Testis (tissue), 3 donors: ENCODE data around the gene PIR. TPM values are rescaled to one million over a fixed set of nuclear protein-coding genes. Genes with fewer than 3 reads are reported as not detected.

ENCODE experiments used
- DNase-seq: peaks from one replicate; pipeline ENCODE4 v3.0.0-alpha.2; 2019
- H3K27ac ChIP-seq, 2 donors: fragments of 200-600 bp; sonication (generic); one replicate each; pipeline ENCODE4 v1.5.1; 2019
- H3K27me3 ChIP-seq: fragments of 200-600 bp; sonication (generic); one replicate; pipeline ENCODE4 v1.5.1; 2019
- H3K36me3 ChIP-seq: fragments of 200-600 bp; sonication (generic); one replicate; pipeline ENCODE4 v1.5.1; 2017; ENCODE audit warnings: low read depth; ENCODE audit errors: missing control alignments
- H3K4me1 ChIP-seq: fragments of 200-600 bp; sonication (generic); one replicate; pipeline ENCODE4 v1.5.1; 2019
- H3K4me3 ChIP-seq, 2 donors: fragments of 200-600 bp; sonication (generic); one replicate each; pipeline ENCODE4 v1.5.1; 2017 to 2019
- H3K9me3 ChIP-seq: fragments of 200-600 bp; sonication (generic); one replicate; pipeline ENCODE4 v1.5.1; 2017
- CTCF ChIP-seq, 3 experiments: fragments of 450-650 bp in 2 of 3; fragments of 200-600 bp in 1 of 3; sonication (generic) in 1 of 3; IDR thresholded peaks; one replicate each; pipeline ENCODE4 v1.5.1; 2016 to 2019; ENCODE audit warnings: antibody characterized with exemption in 3 of 3, mild to moderate bottlenecking in 2 of 3, moderate library complexity in 1 of 3
- POLR2A ChIP-seq: fragments of 450-650 bp; IDR thresholded peaks from one replicate; pipeline ENCODE4 v1.6.1; 2017; ENCODE audit warnings: antibody characterized with exemption, mild to moderate bottlenecking, moderate library complexity
- WGBS, 2 donors: methylation state at CpG; one replicate each; pipeline ENCODE4 v1.1.5; 2018; 5-methylcytosine and 5-hydroxymethylcytosine counted together
- intact Hi-C: fragments of 100-400 bp; cut with DNase I; formaldehyde crosslinking; loops from one replicate; pipeline ENCODE4 v1.15.1; 2023; ENCODE audit warnings: low total_unique reads
- polyA plus RNA-seq: library from polyadenylated mRNA; stranded (reverse); fragments of 350-450 nt; fragmentation: Illumina TruSeq; extraction: RNeasy Lipid Tissue Mini Kit (QIAGEN cat#74804); gene quantifications from one replicate; pipeline ENCODE4 v1.2.3, GENCODE V29; 2014; ENCODE audit warnings: low read depth, low replicate concordance; ENCODE audit not compliant: insufficient read depth
- total RNA-seq, 2 donors: library from RNA; depleted of rRNA; stranded (reverse); fragments of >200 nt; gene quantifications; one replicate each; pipeline ENCODE4 v1.2.3, GENCODE V29; 2016

The PIR gene
- total and polyA plus RNA-seq, 3 donors from 2014 or later, result 9.7 to 11.0 (median 10.3) TPM

DNA sequence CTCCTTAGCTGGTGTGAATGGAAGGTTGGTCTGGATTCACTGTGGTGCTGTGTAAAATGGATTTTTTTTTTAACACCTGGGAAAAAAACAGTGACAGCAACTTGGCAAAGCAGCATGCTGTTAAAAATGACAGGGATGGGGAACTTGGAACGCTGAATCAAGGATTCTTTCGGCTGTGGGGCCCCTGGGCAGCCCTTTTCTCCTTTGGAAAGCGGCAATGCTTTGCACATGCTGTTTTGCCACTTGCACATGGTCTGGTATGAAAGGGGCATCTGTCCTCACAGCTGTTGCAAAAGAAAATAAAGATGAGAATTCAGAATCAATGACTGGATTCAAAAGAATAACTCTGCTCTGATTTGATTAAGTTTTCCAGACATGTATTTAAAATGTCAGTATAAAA is 147.2 kb downstream of the PIR start:
- Histone ChIP-seq H3K4me1 (no peaks in the 10 kb centered on the region), H3K27me3 (no peaks in the 10 kb centered on the region), H3K27ac (no peak overlapping the region), H3K36me3 (no peaks in the 10 kb centered on the region), H3K9me3 (no peaks in the 10 kb centered on the region), H3K4me3 (no peak overlapping the region)
- DNase-seq, result no peak
- WGBS, 2 donors, result 87 to 89% methylated on average over 3 of the region's 3 CpGs
- TF ChIP-seq POLR2A (no peak), CTCF (IDR thresholded peaks at IDR 0.05) (no peak)
- intact Hi-C loops, result no loop called here

DNA sequence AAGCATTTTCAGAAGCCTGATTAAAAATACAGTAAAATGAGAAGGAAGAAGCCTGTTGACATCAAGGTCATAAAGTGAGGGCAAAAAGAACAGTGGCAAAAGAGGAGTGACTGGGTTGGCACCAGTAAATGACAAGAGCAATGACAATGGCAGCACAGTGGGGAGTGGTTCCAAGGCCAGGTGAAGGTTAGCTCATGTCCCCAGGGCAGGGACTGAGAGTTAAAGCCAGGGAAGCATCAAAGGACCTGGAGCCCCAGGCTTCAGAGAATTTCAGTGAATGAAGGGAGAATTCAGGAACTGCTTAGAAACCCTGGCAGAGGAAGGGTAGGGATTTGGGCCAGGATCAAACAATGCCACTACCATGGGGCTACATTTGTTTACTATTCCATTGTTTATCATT is 149.0 kb downstream of the PIR start:
- Histone ChIP-seq H3K27ac (no peak overlapping the region), H3K27me3 (no peaks in the 10 kb centered on the region), H3K4me1 (no peaks in the 10 kb centered on the region), H3K4me3 (no peak overlapping the region), H3K36me3 (no peaks in the 10 kb centered on the region), H3K9me3 (no peaks in the 10 kb centered on the region)
- TF ChIP-seq POLR2A (no peak), CTCF (IDR thresholded peaks at IDR 0.05) (no peak)
- intact Hi-C loops, result no loop called here
- no peak for DNase-seq

- H3K9me3 ChIP-seq, result no peaks in the 10 kb centered on the region
- no peaks in the 10 kb centered on the region for H3K27me3 ChIP-seq
- H3K27ac ChIP-seq, result no peak overlapping the region
- 83 to 88% methylated on average over 5 of the region's 5 CpGs for WGBS, 2 donors
- H3K4me3 ChIP-seq, result no peak overlapping the region
- no peak for DNase-seq
- H3K36me3 ChIP-seq, result no peaks in the 10 kb centered on the region
- intact Hi-C loops, result no loop called here
- no peaks in the 10 kb centered on the region for H3K4me1 ChIP-seq
- TF ChIP-seq POLR2A, result no peak
- TF ChIP-seq CTCF (IDR thresholded peaks at IDR 0.05), result no peak
Measured at GRCh38 chrX:15343075-15343476, 150.1 kb downstream of the PIR start.

GRCh38 chrX:15340867-15341266 is 152.3 kb downstream of the PIR start:
- intact Hi-C loops, result no loop called here
- 90 to 95% methylated on average over 2 of the region's 2 CpGs for WGBS, 2 donors

More at GRCh38 chrX:15340867-15341266, 152.3 kb downstream of the PIR start:
- no peak for DNase-seq
- Histone ChIP-seq H3K27ac (no peak overlapping the region), H3K4me3 (no peak overlapping the region), H3K27me3 (no peaks in the 10 kb centered on the region), H3K4me1 (no peaks in the 10 kb centered on the region), H3K36me3 (no peaks in the 10 kb centered on the region), H3K9me3 (no peaks in the 10 kb centered on the region)
- TF ChIP-seq POLR2A (no peak), CTCF (IDR thresholded peaks at IDR 0.05) (no peak)
